ENCODE measurements around the gene G6PC1.
A peak's percentile ranks its signal among the peaks of the same experiment; 100 is the strongest.

The G6PC1 gene

DNA sequence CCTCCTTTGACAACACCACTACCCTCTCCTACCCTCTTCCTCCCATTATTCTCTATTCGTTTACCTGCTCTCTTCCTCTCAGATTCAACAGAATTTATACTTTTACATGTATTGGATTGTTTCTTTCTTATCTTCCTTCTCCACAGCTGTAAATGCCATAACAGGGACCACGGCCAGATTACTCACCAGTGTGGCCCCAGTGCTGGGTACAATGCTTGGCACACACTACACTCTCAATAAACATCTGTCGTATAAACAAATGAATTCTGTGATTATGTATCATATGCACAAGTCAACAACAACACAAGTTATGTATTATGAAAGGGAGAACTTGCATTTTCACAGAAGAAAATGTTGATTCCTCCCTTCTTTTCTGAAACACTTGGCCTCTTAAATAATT is 43.6 kb downstream of the G6PC1 start:
- Histone ChIP-seq H3K27ac (ENCODE audit: extremely low read depth, low read depth, low read length) (no peak overlapping the region), H3K36me3 (ENCODE audit: control insufficient read depth in 2 of 2, insufficient read depth in 1 of 2, low read length in 2 of 2) (peaks cover 7 to 11% of the 10 kb centered on the region in 2 experiments; a peak in 2 of 3 replicates), H3K9me3 (ENCODE audit: control insufficient read depth, insufficient read depth, low read depth, low read length) (no peaks in the 10 kb centered on the region), H3K4me3 (ENCODE audit: low read depth, low read length) (no peak overlapping the region), H3K4me1 (ENCODE audit: control insufficient read depth, insufficient read depth, low read length) (no peaks in the 10 kb centered on the region)
- ChIA-PET CTCF (interaction anchor here (1.5 kb wide), 1 partner anchor 14 kb away, joined by 4 read pairs; no protein-coding TSS in a partner anchor), POLR2A (no interaction called here)
- no peak for TF ChIP-seq SALL2 (tag by site-specific recombination; IDR thresholded peaks at IDR 0.05; ENCODE audit: borderline replicate concordance)
- TF ChIP-seq, protein P1, sequence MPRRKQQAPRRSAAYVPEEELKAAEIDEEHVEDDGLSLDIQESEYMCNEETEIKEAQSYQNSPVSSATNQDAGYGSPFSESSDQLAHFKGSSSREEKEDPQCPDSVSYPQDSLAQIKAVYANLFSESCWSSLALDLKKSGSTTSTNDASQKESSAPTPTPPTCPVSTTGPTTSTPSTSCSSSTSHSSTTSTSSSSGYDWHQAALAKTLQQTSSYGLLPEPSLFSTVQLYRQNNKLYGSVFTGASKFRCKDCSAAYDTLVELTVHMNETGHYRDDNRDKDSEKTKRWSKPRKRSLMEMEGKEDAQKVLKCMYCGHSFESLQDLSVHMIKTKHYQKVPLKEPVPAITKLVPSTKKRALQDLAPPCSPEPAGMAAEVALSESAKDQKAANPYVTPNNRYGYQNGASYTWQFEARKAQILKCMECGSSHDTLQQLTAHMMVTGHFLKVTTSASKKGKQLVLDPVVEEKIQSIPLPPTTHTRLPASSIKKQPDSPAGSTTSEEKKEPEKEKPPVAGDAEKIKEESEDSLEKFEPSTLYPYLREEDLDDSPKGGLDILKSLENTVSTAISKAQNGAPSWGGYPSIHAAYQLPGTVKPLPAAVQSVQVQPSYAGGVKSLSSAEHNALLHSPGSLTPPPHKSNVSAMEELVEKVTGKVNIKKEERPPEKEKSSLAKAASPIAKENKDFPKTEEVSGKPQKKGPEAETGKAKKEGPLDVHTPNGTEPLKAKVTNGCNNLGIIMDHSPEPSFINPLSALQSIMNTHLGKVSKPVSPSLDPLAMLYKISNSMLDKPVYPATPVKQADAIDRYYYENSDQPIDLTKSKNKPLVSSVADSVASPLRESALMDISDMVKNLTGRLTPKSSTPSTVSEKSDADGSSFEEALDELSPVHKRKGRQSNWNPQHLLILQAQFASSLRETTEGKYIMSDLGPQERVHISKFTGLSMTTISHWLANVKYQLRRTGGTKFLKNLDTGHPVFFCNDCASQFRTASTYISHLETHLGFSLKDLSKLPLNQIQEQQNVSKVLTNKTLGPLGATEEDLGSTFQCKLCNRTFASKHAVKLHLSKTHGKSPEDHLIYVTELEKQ (tag by site-specific recombination; IDR thresholded peaks at IDR 0.05; ENCODE audit: borderline replicate concordance), result no peak
- TF ChIP-seq ZNF112 (tag by site-specific recombination; IDR thresholded peaks at IDR 0.05), result no peak
- no peak for TF ChIP-seq ZNF146 (tag by site-specific recombination; IDR thresholded peaks at IDR 0.05)
- TF ChIP-seq HOXC10 (CRISPR knock-in tag; IDR thresholded peaks at IDR 0.05), result no peak
- no peak for TF ChIP-seq ZBTB48 (tag by site-specific recombination; IDR thresholded peaks at IDR 0.05)
- no peak for TF ChIP-seq ZNF423 (tag by site-specific recombination; IDR thresholded peaks at IDR 0.05)
- no peak for TF ChIP-seq ZNF266 (tag by site-specific recombination; IDR thresholded peaks at IDR 0.05; ENCODE audit: low read depth)
- TF ChIP-seq MEIS1 (CRISPR knock-in tag; IDR thresholded peaks at IDR 0.05; ENCODE audit: borderline replicate concordance), result no peak
- TF ChIP-seq ZNF221 (tag by site-specific recombination; IDR thresholded peaks at IDR 0.05; ENCODE audit: borderline replicate concordance), result no peak
- TF ChIP-seq ZNF391 (tag by site-specific recombination; IDR thresholded peaks at IDR 0.05; ENCODE audit: borderline replicate concordance, low read depth), result no peak
- TF ChIP-seq ZNF138 (tag by site-specific recombination; IDR thresholded peaks at IDR 0.05; ENCODE audit: borderline replicate concordance), result no peak
- no peak for TF ChIP-seq ZNF521 (tag by site-specific recombination; IDR thresholded peaks at IDR 0.05)
- no peak for TF ChIP-seq ZNF404 (tag by site-specific recombination; IDR thresholded peaks at IDR 0.05)
- TF ChIP-seq ZBTB6 (tag by site-specific recombination; IDR thresholded peaks at IDR 0.05), result no peak

- Histone ChIP-seq H3K4me1 (ENCODE audit: control insufficient read depth, insufficient read depth, low read length) (no peaks in the 10 kb centered on the region), H3K27ac (ENCODE audit: extremely low read depth, low read depth, low read length) (no peak overlapping the region), H3K9me3 (ENCODE audit: control insufficient read depth, insufficient read depth, low read depth, low read length) (no peaks in the 10 kb centered on the region), H3K4me3 (ENCODE audit: low read depth, low read length) (no peak overlapping the region), H3K36me3 (ENCODE audit: control insufficient read depth in 2 of 2, insufficient read depth in 1 of 2, low read length in 2 of 2) (peaks cover 25 to 36% of the 10 kb centered on the region in 2 experiments)
- ChIA-PET CTCF (interaction anchor here (0.6 kb wide), 1 partner anchor 11 kb away, joined by 3 read pairs; no protein-coding TSS in a partner anchor), POLR2A (no interaction called here)
- TF ChIP-seq, protein P2, sequence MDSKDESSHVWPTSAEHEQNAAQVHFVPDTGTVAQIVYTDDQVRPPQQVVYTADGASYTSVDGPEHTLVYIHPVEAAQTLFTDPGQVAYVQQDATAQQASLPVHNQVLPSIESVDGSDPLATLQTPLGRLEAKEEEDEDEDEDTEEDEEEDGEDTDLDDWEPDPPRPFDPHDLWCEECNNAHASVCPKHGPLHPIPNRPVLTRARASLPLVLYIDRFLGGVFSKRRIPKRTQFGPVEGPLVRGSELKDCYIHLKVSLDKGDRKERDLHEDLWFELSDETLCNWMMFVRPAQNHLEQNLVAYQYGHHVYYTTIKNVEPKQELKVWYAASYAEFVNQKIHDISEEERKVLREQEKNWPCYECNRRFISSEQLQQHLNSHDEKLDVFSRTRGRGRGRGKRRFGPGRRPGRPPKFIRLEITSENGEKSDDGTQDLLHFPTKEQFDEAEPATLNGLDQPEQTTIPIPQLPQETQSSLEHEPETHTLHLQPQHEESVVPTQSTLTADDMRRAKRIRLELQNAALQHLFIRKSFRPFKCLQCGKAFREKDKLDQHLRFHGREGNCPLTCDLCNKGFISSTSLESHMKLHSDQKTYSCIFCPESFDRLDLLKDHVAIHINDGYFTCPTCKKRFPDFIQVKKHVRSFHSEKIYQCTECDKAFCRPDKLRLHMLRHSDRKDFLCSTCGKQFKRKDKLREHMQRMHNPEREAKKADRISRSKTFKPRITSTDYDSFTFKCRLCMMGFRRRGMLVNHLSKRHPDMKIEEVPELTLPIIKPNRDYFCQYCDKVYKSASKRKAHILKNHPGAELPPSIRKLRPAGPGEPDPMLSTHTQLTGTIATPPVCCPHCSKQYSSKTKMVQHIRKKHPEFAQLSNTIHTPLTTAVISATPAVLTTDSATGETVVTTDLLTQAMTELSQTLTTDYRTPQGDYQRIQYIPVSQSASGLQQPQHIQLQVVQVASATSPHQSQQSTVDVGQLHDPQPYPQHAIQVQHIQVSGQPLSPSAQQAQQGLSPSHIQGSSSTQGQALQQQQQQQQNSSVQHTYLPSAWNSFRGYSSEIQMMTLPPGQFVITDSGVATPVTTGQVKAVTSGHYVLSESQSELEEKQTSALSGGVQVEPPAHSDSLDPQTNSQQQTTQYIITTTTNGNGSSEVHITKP (tag by site-specific recombination; IDR thresholded peaks at IDR 0.05), result peak; percentile 71
- TF ChIP-seq ATF2 (tag by site-specific recombination; IDR thresholded peaks at IDR 0.05; ENCODE audit: low read depth) (peak; percentile 87), ZNF335 (tag by site-specific recombination; conservative IDR thresholded peaks at IDR 0.05) (peak; percentile 28), ZNF398 (tag by site-specific recombination; IDR thresholded peaks at IDR 0.05) (peak; percentile 84), EGR2 (tag by site-specific recombination; IDR thresholded peaks at IDR 0.05; ENCODE audit: low read depth) (no peak), IKZF3 (tag by site-specific recombination; IDR thresholded peaks at IDR 0.05) (peak; percentile 23; the same call in 1 of the 2 replicates)
- TF ChIP-seq, protein P3, sequence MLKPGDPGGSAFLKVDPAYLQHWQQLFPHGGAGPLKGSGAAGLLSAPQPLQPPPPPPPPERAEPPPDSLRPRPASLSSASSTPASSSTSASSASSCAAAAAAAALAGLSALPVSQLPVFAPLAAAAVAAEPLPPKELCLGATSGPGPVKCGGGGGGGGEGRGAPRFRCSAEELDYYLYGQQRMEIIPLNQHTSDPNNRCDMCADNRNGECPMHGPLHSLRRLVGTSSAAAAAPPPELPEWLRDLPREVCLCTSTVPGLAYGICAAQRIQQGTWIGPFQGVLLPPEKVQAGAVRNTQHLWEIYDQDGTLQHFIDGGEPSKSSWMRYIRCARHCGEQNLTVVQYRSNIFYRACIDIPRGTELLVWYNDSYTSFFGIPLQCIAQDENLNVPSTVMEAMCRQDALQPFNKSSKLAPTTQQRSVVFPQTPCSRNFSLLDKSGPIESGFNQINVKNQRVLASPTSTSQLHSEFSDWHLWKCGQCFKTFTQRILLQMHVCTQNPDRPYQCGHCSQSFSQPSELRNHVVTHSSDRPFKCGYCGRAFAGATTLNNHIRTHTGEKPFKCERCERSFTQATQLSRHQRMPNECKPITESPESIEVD (tag by site-specific recombination; IDR thresholded peaks at IDR 0.05), result peak; percentile 87
Observed at GRCh38 chr17:42946812-42947211, 46.2 kb downstream of the G6PC1 start.
